AG09309 (cell line): ENCODE measurements around the gene BHLHE23.

ENCODE experiments used
- DNase-seq: peaks from one replicate; pipeline ENCODE4 v3.0.0-alpha.2; 2010; ENCODE audit warnings: low read depth
- H3K4me3 ChIP-seq: 2 replicates; pipeline ENCODE4 v1.5.1; 2011; ENCODE audit warnings: mild to moderate bottlenecking, low read depth, low read length, moderate library complexity; ENCODE audit not compliant: control insufficient read depth
- CTCF ChIP-seq: IDR thresholded peaks from 2 replicates; pipeline ENCODE4 v1.5.1; 2011; ENCODE audit warnings: mild to moderate bottlenecking, low read depth, low read length, inconsistent platforms; ENCODE audit not compliant: insufficient read depth, control insufficient read depth; ENCODE audit errors: missing control alignments

The BHLHE23 gene

GRCh38 chr20:63052571-63053431 is 46.0 kb upstream of the BHLHE23 start:
- DNase-seq = no peak

GRCh38 chr20:63051911-63052310 is 45.1 kb upstream of the BHLHE23 start:
- no peak for DNase-seq
- no peak overlapping the region for H3K4me3 ChIP-seq
- TF ChIP-seq CTCF = no peak

More at GRCh38 chr20:63052571-63053431, 46.0 kb upstream of the BHLHE23 start:
- no peak overlapping the region for H3K4me3 ChIP-seq
- TF ChIP-seq CTCF = no peak

- H3K4me3 ChIP-seq = no peak overlapping the region
- no peak for TF ChIP-seq CTCF
These were observed 44.6 kb upstream of the BHLHE23 start for GRCh38 chr20:63051186-63051860.

GRCh38 chr20:63050406-63050805 is 43.6 kb upstream of the BHLHE23 start:
- TF ChIP-seq CTCF = no peak
- no peak for DNase-seq
- no peak overlapping the region for H3K4me3 ChIP-seq

More at GRCh38 chr20:63051186-63051860, 44.6 kb upstream of the BHLHE23 start:
- DNase-seq = no peak

GRCh38 chr20:63049561-63050221 is 42.9 kb upstream of the BHLHE23 start:
- DNase-seq = no peak
- no peak for TF ChIP-seq CTCF
- H3K4me3 ChIP-seq = no peak overlapping the region

GRCh38 chr20:63049191-63049518 is 42.4 kb upstream of the BHLHE23 start:
- no peak overlapping the region for H3K4me3 ChIP-seq
- no peak for TF ChIP-seq CTCF
- no peak for DNase-seq
